Measurements from ENCODE around the gene KRTAP5-8. TPM values are rescaled to one million over a fixed set of nuclear protein-coding genes. Genes with fewer than 3 reads are reported as not detected.
"Not testable (repeated sequence)": the region's sequence is repeated elsewhere in the genome, so short reads cannot be mapped to it uniquely, and the experiment has no call there.

Gene KRTAP5-8, protein sequence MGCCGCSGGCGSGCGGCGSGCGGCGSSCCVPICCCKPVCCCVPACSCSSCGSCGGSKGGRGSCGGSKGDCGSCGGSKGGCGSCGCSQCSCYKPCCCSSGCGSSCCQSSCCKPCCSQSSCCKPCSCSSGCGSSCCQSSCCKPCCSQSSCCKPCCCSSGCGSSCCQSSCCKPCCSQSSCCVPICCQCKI
- total RNA-seq (2014; rRNA removed; shearing (Covaris generic)) (not detected in 2 replicates), polyA plus RNA-seq (2016; fragmentation: Nextera tagmentation; extraction: Ambion mirVana) (not detected in 2 replicates)

DNA sequence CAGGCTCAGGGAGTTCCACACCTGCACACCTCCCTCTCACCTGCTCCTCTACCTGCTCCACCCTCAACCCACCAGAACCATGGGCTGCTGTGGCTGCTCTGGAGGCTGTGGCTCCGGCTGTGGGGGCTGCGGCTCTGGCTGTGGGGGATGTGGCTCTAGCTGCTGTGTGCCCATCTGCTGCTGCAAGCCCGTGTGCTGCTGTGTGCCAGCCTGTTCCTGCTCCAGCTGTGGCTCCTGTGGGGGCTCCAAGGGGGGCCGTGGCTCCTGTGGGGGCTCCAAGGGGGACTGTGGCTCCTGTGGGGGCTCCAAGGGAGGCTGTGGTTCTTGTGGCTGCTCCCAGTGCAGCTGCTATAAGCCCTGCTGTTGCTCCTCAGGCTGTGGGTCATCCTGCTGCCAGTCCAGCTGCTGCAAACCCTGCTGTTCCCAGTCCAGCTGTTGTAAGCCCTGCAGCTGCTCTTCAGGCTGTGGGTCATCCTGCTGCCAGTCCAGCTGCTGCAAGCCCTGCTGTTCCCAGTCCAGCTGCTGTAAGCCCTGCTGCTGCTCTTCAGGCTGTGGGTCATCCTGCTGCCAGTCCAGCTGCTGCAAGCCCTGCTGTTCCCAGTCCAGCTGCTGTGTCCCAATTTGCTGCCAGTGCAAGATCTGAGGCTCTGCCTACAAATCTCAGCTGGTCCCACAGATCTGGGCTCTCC lies at the start of gene KRTAP5-8:
Gene KRTAP5-8, plus strand, starts transcription at position 49 of the 689 bp plus-strand sequence. Its CDS starts 31 bp downstream, at position 80.
- H2AFZ ChIP-seq; DNase-seq; H3K4me3 ChIP-seq; H3K79me2 ChIP-seq (ENCODE audit: insufficient read depth); H3K27me3 ChIP-seq (replicated peaks; ENCODE audit: insufficient read depth); H3F3A ChIP-seq (ENCODE audit: insufficient read depth); H3K9ac ChIP-seq; H3K4me1 ChIP-seq (ENCODE audit: insufficient read depth); H3K4me2 ChIP-seq (ENCODE audit: unreplicated experiment); H3K9me3 ChIP-seq (ENCODE audit: low read depth); H4K20me1 ChIP-seq (ENCODE audit: insufficient read depth); H3K9me2 ChIP-seq (ENCODE audit: insufficient read depth); in situ Hi-C loops (cut with MboI); H3K36me3 ChIP-seq (ENCODE audit: low read depth); H3K27ac ChIP-seq: not testable (repeated sequence)
- 41 to 46% methylated on average over 4 of the region's 4 CpGs for WGBS, 2 experiments (ENCODE audit: low coverage in 1 of 2, low lambda C conversion rate in 2 of 2, missing lambda C conversion rate in 2 of 2)

DNA sequence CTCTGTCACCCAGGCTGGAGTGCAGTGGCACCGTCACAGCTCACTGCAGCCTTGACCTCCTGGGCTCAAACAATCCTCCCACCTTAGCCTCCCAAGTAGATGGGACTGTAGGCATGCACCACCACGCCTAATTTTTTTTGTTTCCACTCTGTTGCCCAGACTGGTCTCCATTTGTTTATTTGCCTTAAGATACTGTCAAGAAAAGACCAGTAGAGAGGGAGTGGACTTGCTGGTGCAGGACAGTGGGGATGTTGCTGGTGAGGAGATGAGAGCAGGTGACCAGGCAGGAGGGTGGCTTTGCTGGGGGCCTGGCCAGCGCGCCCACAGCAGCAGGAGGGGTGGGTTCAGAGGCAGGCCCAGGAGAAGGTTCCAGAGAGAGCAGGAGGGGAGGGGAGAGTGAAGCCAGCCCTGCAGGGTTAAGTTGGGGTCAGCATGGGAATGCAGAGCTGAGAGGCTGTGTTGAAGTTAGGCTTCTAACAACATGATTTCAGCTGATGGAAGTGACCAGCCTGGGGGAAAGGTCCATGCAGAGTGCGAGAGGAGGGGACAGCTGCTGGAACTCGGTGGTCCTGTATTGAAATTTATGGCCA lies 49.0 kb upstream of the KRTAP5-8 start:
- no peak for DNase-seq
- Histone ChIP-seq H3K9me3 (ENCODE audit: low read depth) (no peaks in the 10 kb centered on the region), H3K27ac (no peak overlapping the region), H3K4me1 (ENCODE audit: insufficient read depth) (no peaks in the 10 kb centered on the region), H3F3A (ENCODE audit: insufficient read depth) (no peaks in the 10 kb centered on the region), H3K9ac (no peak overlapping the region), H3K79me2 (ENCODE audit: insufficient read depth) (no peaks in the 10 kb centered on the region), H2AFZ (no peak overlapping the region), H3K27me3 (replicated peaks; ENCODE audit: insufficient read depth) (no peaks in the 10 kb centered on the region), H4K20me1 (ENCODE audit: insufficient read depth) (no peaks in the 10 kb centered on the region), H3K9me2 (ENCODE audit: insufficient read depth) (no peaks in the 10 kb centered on the region), H3K4me2 (ENCODE audit: unreplicated experiment) (no peak overlapping the region), H3K4me3 (no peak overlapping the region), H3K36me3 (ENCODE audit: low read depth) (peaks cover 5% of the 10 kb centered on the region; the same call in 1 of the 2 replicates)
- no peak for TF ChIP-seq EZH2phosphoT487 (IDR thresholded peaks at IDR 0.05; ENCODE audit: insufficient read depth, low read depth)
- TF ChIP-seq EZH2 (IDR thresholded peaks at IDR 0.05; ENCODE audit: insufficient read depth, poor library complexity, severe bottlenecking), result no peak
- in situ Hi-C loops (cut with MboI), result no loop called here
- WGBS, 2 experiments (ENCODE audit: low coverage in 1 of 2, low lambda C conversion rate in 2 of 2, missing lambda C conversion rate in 2 of 2), result 81 to 86% methylated on average over 6 of the region's 6 CpGs

DNA sequence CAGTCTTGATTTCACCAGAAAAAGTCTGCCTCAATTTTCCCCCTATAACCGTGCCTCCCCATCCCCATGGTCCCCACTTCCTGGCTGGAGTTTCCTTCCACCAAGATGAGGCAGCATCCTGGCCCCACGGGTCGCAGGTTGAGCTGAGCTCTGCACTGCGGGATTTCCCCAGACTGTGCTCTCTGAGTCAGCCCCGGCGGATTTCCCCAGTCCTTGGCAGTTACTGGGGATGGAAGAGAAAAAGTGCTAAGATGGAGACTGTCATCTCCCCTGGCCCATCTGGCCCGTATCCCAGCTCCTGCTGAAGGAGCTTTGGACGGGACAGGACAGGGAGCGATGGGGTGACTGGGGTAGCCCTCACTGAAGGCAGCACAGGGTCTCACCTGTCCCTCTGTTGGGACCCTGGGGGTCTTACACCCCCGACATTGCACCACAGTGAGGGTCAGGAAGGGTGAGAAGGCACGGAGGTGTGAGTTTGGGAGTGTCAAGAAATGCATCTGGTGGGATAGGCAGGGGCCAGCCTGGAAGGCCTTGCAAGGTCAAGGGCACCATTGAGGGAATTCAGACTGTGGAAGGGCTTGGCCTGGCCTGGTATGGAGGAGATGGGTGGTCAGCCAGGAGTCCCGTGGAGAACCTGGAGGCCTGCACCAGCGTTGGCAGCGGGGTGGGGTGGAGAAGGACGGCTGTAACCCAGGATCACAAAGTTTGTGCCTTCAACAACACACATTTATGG lies 48.3 kb upstream of the KRTAP5-8 start:
- Histone ChIP-seq H2AFZ (no peak overlapping the region), H4K20me1 (ENCODE audit: insufficient read depth) (no peaks in the 10 kb centered on the region), H3K9ac (no peak overlapping the region), H3K4me3 (no peak overlapping the region), H3K4me2 (ENCODE audit: unreplicated experiment) (no peak overlapping the region), H3F3A (ENCODE audit: insufficient read depth) (no peaks in the 10 kb centered on the region), H3K27me3 (replicated peaks; ENCODE audit: insufficient read depth) (no peaks in the 10 kb centered on the region), H3K9me2 (ENCODE audit: insufficient read depth) (no peaks in the 10 kb centered on the region), H3K27ac (no peak overlapping the region), H3K4me1 (ENCODE audit: insufficient read depth) (no peaks in the 10 kb centered on the region), H3K79me2 (ENCODE audit: insufficient read depth) (no peaks in the 10 kb centered on the region), H3K36me3 (ENCODE audit: low read depth) (peaks cover 5% of the 10 kb centered on the region; the same call in 1 of the 2 replicates), H3K9me3 (ENCODE audit: low read depth) (no peaks in the 10 kb centered on the region)
- TF ChIP-seq EZH2 (IDR thresholded peaks at IDR 0.05; ENCODE audit: insufficient read depth, poor library complexity, severe bottlenecking), result no peak
- no peak for TF ChIP-seq EZH2phosphoT487 (IDR thresholded peaks at IDR 0.05; ENCODE audit: insufficient read depth, low read depth)
- in situ Hi-C loops (cut with MboI), result no loop called here
- 87 to 91% methylated on average over 15 of the region's 15 CpGs for WGBS, 2 experiments (ENCODE audit: low coverage in 1 of 2, low lambda C conversion rate in 2 of 2, missing lambda C conversion rate in 2 of 2)
- DNase-seq, result no peak

DNA sequence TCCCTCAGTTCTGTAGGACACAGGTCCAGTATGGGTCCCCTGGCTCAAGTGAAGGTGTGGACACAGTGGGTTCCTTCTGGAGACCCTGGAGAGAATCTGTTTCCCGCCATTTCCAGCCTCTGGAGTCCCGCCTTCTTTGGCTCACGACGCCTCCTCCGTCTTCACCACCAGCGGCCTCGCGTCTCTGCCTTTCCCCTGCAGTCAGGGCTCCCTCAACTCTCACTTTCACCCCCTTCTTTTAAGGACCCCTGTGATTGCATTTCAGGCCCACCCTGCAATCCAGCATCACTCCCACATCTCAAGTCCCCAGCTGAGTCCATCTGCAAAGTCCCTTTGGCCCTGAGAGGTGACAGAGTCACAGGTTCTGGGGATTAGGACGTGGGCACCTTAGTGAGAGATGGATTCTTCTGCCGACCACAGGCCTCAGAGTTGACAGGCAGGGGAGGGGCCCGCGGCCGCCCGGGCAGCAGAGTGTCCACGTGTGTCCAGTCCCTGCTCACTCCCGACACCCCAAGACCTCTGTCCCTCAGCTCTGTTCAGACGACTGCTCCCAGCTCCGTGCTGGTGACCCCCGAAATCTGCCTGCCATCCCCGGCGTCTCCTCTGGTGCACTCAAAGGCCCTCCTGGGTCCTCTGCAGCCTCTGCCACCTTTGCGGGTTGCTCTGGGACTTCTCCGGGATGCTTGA lies 47.6 kb upstream of the KRTAP5-8 start:
- DNase-seq, result no peak

More for the DNA sequence above, 47.6 kb upstream of the KRTAP5-8 start:
- WGBS, 2 experiments (ENCODE audit: low coverage in 1 of 2, low lambda C conversion rate in 2 of 2, missing lambda C conversion rate in 2 of 2), result 96 to 97% methylated on average over 23 of the region's 23 CpGs
- Histone ChIP-seq H2AFZ (no peak overlapping the region), H3F3A (ENCODE audit: insufficient read depth) (no peaks in the 10 kb centered on the region), H3K4me3 (no peak overlapping the region), H3K27me3 (replicated peaks; ENCODE audit: insufficient read depth) (no peaks in the 10 kb centered on the region), H3K79me2 (ENCODE audit: insufficient read depth) (no peaks in the 10 kb centered on the region), H4K20me1 (ENCODE audit: insufficient read depth) (no peaks in the 10 kb centered on the region), H3K27ac (no peak overlapping the region), H3K9me2 (ENCODE audit: insufficient read depth) (no peaks in the 10 kb centered on the region), H3K9ac (no peak overlapping the region), H3K4me1 (ENCODE audit: insufficient read depth) (no peaks in the 10 kb centered on the region), H3K9me3 (ENCODE audit: low read depth) (no peaks in the 10 kb centered on the region), H3K36me3 (ENCODE audit: low read depth) (peaks cover 5% of the 10 kb centered on the region; the same call in 1 of the 2 replicates), H3K4me2 (ENCODE audit: unreplicated experiment) (no peak overlapping the region)
- in situ Hi-C loops (cut with MboI), result no loop called here
- TF ChIP-seq EZH2phosphoT487 (IDR thresholded peaks at IDR 0.05; ENCODE audit: insufficient read depth, low read depth) (no peak), EZH2 (IDR thresholded peaks at IDR 0.05; ENCODE audit: insufficient read depth, poor library complexity, severe bottlenecking) (no peak)
